Mucosa of descending colon (tissue), 3 donors: ENCODE data around the gene PCSK6. TPM values are rescaled to one million over a fixed set of nuclear protein-coding genes. Genes with fewer than 3 reads are reported as not detected.

Experiments used
- ATAC-seq: fragments of 200-7000 bp; cut with Tn5 transposase; one replicate; pipeline ENCODE4 v1.9.1; 2020; ENCODE audit warnings: mild to moderate bottlenecking, moderate library complexity
- DNase-seq, 3 donors: peaks; one replicate each; pipeline ENCODE4 v3.0.0-alpha.2; 2020
- H3K36me3 ChIP-seq: fragments of 200-600 bp; one replicate; pipeline ENCODE4 v1.8.0; 2021; ENCODE audit warnings: low read depth, mild to moderate bottlenecking
- H3K4me1 ChIP-seq: fragments of 200-600 bp; one replicate; pipeline ENCODE4 v1.8.0; 2021; ENCODE audit warnings: low read depth, mild to moderate bottlenecking
- H3K4me3 ChIP-seq: fragments of 200-600 bp; one replicate; pipeline ENCODE4 v1.8.0; 2021; ENCODE audit warnings: mild to moderate bottlenecking
- H3K9me3 ChIP-seq: fragments of 200-600 bp; one replicate; pipeline ENCODE4 v1.8.0; 2021; ENCODE audit warnings: mild to moderate bottlenecking
- intact Hi-C, 2 donors: fragments of 100-400 bp; cut with DNase I in 1 of 2; cut with micrococcal nuclease in 1 of 2; formaldehyde crosslinking; loops; one replicate each; pipeline versions ENCODE4 v1.11.0 to v1.11.1; 2022; cut with DNase I, micrococcal nuclease
- total RNA-seq, 3 donors: library from RNA; stranded (reverse); fragmentation: NEBNext Ultra II Directional in 2 of 3; extraction: Animal tissue kit (Norgen Biotek cat#: 25700) in 2 of 3; gene quantifications; one replicate each; pipeline versions ENCODE4 v1.2.1 to v1.2.4, GENCODE V29; 2021 to 2023
- TF ChIP-seq, protein P1 (sequence below): fragments of 200-600 bp; IDR thresholded peaks from one replicate; pipeline ENCODE4 v1.8.0; 2022; ENCODE audit warnings: antibody characterized with exemption, mild to moderate bottlenecking
- donor health status: DM: no; HTN: no; CAD: no; lungs with moderate emphysema.
- donor health status: DM: no; HTN: no; CAD: no.
- donor health status: DM: no; HTN: yes; CAD: no.

PCSK6 gene
- total RNA-seq, 3 donors from 2014 or later, result 21.3 to 58.4 (median 30.3) TPM

DNA sequence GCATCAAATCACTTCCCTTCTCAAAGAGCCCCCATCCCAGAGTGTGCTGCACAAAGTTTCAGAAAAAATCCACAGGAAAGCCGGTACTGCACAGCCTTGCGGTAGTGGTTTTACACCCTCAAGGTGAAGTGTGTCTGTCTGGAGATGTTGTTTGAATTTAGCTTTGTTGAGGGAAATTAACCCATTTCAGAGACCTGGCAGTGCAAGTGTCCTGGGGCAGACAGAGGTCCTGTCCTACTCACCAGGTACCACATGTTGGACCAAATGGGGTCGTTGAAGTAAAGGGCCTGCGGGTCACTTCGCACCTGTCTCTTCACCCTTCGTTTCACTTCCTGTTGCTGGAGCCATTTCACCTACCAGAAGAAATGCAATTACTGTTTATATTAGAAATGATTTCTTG is 57.8 kb downstream of the PCSK6 start:
- H3K4me3 ChIP-seq, result no peak overlapping the region
- TF ChIP-seq, protein P1, sequence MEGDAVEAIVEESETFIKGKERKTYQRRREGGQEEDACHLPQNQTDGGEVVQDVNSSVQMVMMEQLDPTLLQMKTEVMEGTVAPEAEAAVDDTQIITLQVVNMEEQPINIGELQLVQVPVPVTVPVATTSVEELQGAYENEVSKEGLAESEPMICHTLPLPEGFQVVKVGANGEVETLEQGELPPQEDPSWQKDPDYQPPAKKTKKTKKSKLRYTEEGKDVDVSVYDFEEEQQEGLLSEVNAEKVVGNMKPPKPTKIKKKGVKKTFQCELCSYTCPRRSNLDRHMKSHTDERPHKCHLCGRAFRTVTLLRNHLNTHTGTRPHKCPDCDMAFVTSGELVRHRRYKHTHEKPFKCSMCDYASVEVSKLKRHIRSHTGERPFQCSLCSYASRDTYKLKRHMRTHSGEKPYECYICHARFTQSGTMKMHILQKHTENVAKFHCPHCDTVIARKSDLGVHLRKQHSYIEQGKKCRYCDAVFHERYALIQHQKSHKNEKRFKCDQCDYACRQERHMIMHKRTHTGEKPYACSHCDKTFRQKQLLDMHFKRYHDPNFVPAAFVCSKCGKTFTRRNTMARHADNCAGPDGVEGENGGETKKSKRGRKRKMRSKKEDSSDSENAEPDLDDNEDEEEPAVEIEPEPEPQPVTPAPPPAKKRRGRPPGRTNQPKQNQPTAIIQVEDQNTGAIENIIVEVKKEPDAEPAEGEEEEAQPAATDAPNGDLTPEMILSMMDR, result no peak
- intact Hi-C loops, result no loop called here
- no peak for ATAC-seq
- no peak for DNase-seq
- H3K4me1 ChIP-seq, result no peaks in the 10 kb centered on the region
- H3K9me3 ChIP-seq, result no peaks in the 10 kb centered on the region
- H3K36me3 ChIP-seq, result no peaks in the 10 kb centered on the region

DNA sequence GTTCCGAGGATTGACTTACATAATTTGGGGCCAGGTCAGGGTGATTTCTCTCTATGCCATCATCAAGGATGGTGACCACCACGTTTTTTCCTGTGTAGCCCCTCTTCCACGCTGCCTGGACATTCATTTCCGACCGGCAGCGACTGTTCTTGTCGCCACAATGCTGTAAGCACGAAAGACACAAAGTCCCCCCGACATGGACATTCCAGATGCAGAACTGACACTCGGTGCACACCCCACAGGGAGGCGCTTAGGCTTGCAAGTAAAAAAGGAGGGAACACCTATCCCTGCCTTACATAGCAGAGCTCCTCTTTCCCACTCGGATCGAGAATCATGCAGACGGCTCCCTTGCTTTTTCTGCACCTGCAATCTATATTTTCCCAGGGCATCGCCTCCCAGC is 58.2 kb downstream of the PCSK6 start:
- TF ChIP-seq, protein P1, result no peak
- no peaks in the 10 kb centered on the region for H3K9me3 ChIP-seq
- DNase-seq, result no peak
- H3K36me3 ChIP-seq, result no peaks in the 10 kb centered on the region
- ATAC-seq, result no peak
- intact Hi-C loops, result no loop called here
- no peaks in the 10 kb centered on the region for H3K4me1 ChIP-seq
- no peak overlapping the region for H3K4me3 ChIP-seq

DNA sequence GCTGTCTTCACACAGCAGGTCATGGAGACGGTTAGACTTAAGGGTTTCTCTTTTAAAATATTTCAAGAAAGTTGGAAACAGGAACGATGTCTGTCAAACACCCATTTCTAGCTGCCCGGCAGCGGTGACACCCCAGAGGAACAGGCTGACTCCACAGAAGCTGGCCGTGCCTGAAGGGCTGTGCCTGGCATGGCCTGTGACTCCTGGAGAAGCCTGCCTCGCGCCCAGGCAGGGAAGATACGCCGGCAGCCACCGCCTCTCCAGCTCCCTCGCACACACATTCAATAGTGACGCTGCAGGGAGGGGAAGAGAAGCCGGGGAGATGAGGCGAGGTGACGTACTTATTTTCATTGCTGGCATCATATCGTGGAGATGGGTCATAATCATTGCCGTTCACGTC is 59.9 kb downstream of the PCSK6 start:
- Histone ChIP-seq H3K4me1 (no peaks in the 10 kb centered on the region), H3K4me3 (no peak overlapping the region), H3K9me3 (no peaks in the 10 kb centered on the region), H3K36me3 (no peaks in the 10 kb centered on the region)
- TF ChIP-seq, protein P1, result no peak
- intact Hi-C loops, result no loop called here
- no peak for ATAC-seq
- DNase-seq, result no peak

DNA sequence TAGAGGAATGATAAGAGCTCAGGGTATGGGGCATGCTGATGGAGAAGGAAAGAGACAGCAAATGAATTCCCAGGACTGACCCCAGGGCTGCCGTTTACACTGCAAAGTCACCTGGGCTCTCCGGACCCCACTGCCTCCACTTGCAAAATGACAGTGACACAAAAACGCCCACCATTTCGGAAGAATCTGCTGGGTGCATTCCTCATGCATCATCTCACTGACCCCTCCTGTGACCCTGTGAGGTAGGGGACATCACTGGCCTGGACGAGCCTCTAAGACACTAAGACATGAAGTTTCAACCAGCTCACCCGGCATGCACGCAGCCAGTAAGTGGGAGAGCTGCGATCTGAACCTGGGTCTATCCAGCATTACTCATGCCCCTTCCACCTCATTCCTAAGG is 60.3 kb downstream of the PCSK6 start:
- Histone ChIP-seq H3K4me1 (no peaks in the 10 kb centered on the region), H3K4me3 (no peak overlapping the region), H3K36me3 (no peaks in the 10 kb centered on the region), H3K9me3 (no peaks in the 10 kb centered on the region)
- intact Hi-C loops, result no loop called here
- DNase-seq (no peak), ATAC-seq (no peak)
- TF ChIP-seq, protein P1, result no peak

DNA sequence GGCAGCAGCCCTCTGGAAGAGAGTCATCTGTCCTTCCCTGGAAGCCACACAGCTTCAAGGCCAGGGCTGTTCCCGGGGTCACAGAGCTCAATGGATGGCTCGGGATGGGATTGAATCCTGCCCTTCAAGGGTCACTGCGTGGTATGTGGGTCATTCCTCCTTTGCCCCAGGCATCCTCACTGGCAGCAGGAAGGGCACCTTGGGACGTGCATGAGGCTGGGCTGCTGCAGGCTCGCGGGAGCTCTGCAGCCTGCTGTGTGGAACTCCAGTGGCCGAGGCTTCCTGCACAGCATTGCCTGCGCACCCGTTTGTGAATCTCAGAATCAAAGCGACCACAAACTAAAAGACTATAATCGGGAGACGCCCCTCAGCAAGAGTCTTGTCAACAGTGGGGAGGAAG is 60.7 kb downstream of the PCSK6 start:
- H3K9me3 ChIP-seq, result no peaks in the 10 kb centered on the region
- no peaks in the 10 kb centered on the region for H3K4me1 ChIP-seq
- DNase-seq (no peak), ATAC-seq (no peak)
- TF ChIP-seq, protein P1, result no peak
- no peaks in the 10 kb centered on the region for H3K36me3 ChIP-seq
- intact Hi-C loops, result no loop called here
- H3K4me3 ChIP-seq, result no peak overlapping the region
